Measurements from ENCODE around the gene KLF16. TPM values are rescaled to one million over a fixed set of nuclear protein-coding genes. Genes with fewer than 3 reads are reported as not detected.

Gene KLF16
- total RNA-seq, 2 donors from 2014 or later, result 7.7 to 11.0 TPM

DNA sequence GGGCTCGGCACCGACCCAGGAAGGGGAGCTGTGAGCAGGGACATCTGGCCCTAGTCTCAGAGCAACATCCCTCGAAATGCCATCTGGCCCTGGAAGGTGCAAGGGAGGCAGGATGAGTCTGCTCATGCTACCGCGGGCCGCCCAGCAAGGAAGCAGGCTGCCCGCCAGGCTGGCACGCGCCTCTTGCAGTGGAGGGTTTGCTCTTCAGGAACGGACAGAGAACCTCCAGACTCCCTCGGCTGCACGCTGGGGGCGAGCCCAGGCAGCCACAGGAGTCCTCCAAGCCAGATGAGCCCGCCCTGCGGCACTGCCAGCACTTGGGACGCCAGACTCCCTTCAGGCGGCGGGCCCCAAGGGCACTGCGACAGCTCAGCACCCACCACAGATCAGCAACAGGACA lies 41.2 kb downstream of the KLF16 start:
- H3K27me3 ChIP-seq (replicated peaks; ENCODE audit: insufficient read depth), result no peaks in the 10 kb centered on the region
- H3K36me3 ChIP-seq, result peaks cover 61% of the 10 kb centered on the region
- no peaks in the 10 kb centered on the region for H3K9me3 ChIP-seq
- TF ChIP-seq, protein P1, sequence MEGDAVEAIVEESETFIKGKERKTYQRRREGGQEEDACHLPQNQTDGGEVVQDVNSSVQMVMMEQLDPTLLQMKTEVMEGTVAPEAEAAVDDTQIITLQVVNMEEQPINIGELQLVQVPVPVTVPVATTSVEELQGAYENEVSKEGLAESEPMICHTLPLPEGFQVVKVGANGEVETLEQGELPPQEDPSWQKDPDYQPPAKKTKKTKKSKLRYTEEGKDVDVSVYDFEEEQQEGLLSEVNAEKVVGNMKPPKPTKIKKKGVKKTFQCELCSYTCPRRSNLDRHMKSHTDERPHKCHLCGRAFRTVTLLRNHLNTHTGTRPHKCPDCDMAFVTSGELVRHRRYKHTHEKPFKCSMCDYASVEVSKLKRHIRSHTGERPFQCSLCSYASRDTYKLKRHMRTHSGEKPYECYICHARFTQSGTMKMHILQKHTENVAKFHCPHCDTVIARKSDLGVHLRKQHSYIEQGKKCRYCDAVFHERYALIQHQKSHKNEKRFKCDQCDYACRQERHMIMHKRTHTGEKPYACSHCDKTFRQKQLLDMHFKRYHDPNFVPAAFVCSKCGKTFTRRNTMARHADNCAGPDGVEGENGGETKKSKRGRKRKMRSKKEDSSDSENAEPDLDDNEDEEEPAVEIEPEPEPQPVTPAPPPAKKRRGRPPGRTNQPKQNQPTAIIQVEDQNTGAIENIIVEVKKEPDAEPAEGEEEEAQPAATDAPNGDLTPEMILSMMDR (IDR thresholded peaks at IDR 0.05), result no peak
- peaks cover 0 to 4% of the 10 kb centered on the region in 2 donors for H3K4me1 ChIP-seq (ENCODE audit: control insufficient read depth in 1 of 2, low read depth in 2 of 2)
- ATAC-seq (ENCODE audit: insufficient number of reproducible peaks, low FRiP score, low read depth), result no peak
- no peak overlapping the region for H3K4me3 ChIP-seq
- DNase-seq (ENCODE audit: low spot score), result no peak
- H3K27ac ChIP-seq, result no peak overlapping the region

GRCh38 chr19:1819341-1820255 lies 43.8 kb downstream of the KLF16 start:
- DNase-seq (ENCODE audit: low spot score) (no peak), ATAC-seq (ENCODE audit: insufficient number of reproducible peaks, low FRiP score, low read depth) (no peak)
- Histone ChIP-seq H3K4me3 (no peak overlapping the region), H3K4me1 (ENCODE audit: control insufficient read depth in 1 of 2, low read depth in 2 of 2) (no peaks in the 10 kb centered on the region), H3K9me3 (no peaks in the 10 kb centered on the region), H3K27me3 (replicated peaks; ENCODE audit: insufficient read depth) (no peaks in the 10 kb centered on the region), H3K36me3 (peaks cover 70% of the 10 kb centered on the region), H3K27ac (no peak overlapping the region)
- TF ChIP-seq, protein P1 (IDR thresholded peaks at IDR 0.05), result no peak

- no peak for DNase-seq (ENCODE audit: low spot score)
- Histone ChIP-seq H3K36me3 (peaks cover 69% of the 10 kb centered on the region), H3K27ac (no peak overlapping the region), H3K4me1 (ENCODE audit: control insufficient read depth in 1 of 2, low read depth in 2 of 2) (no peaks in the 10 kb centered on the region), H3K9me3 (no peaks in the 10 kb centered on the region), H3K4me3 (no peak overlapping the region), H3K27me3 (replicated peaks; ENCODE audit: insufficient read depth) (no peaks in the 10 kb centered on the region)
- TF ChIP-seq, protein P1 (IDR thresholded peaks at IDR 0.05), result no peak
- ATAC-seq (ENCODE audit: insufficient number of reproducible peaks, low FRiP score, low read depth), result no peak
These were observed 44.7 kb downstream of the KLF16 start for GRCh38 chr19:1818549-1819195.

- peaks cover 59% of the 10 kb centered on the region for H3K36me3 ChIP-seq
- H3K9me3 ChIP-seq, result no peaks in the 10 kb centered on the region
- DNase-seq (ENCODE audit: low spot score) (no peak), ATAC-seq (ENCODE audit: insufficient number of reproducible peaks, low FRiP score, low read depth) (no peak)
- no peak overlapping the region for H3K27ac ChIP-seq
- no peaks in the 10 kb centered on the region for H3K27me3 ChIP-seq (replicated peaks; ENCODE audit: insufficient read depth)
- H3K4me3 ChIP-seq, result no peak overlapping the region
- peaks cover 0 to 8% of the 10 kb centered on the region in 2 donors for H3K4me1 ChIP-seq (ENCODE audit: control insufficient read depth in 1 of 2, low read depth in 2 of 2)
- TF ChIP-seq, protein P1 (IDR thresholded peaks at IDR 0.05), result no peak
These were observed 45.7 kb downstream of the KLF16 start for GRCh38 chr19:1817553-1818179.

Data from thoracic aorta (tissue), 2 donors.